Cortex of kidney (tissue), 1 donor: ENCODE measurements around the gene ATP2B3.

Experiments used
- DNase-seq: peaks from one replicate; lab custom pipeline; 2025; lab: John Stamatoyannopoulos, UW

The ATP2B3 gene

GRCh38 chrX:153517423-153517822, at the start of gene ATP2B3:
Gene ATP2B3 (plus strand): TSS chrX:153517642. CDS start chrX:153536248, 18,606 bp downstream.
- no peak for DNase-seq

GRCh38 chrX:153468008-153468580, 49.3 kb upstream of the ATP2B3 start:
- DNase-seq, result no peak

- DNase-seq, result no peak
Observed at GRCh38 chrX:153469811-153470410, 47.5 kb upstream of the ATP2B3 start.

- no peak for DNase-seq
Observed at GRCh38 chrX:153470411-153471363, 46.8 kb upstream of the ATP2B3 start, which contains the start of gene HAUS7. Gene HAUS7 (minus strand): TSS chrX:153470576. CDS start chrX:153470557, 19 bp downstream.

- no peak for DNase-seq
Observed at GRCh38 chrX:153471663-153472280, 45.7 kb upstream of the ATP2B3 start.

DNA sequence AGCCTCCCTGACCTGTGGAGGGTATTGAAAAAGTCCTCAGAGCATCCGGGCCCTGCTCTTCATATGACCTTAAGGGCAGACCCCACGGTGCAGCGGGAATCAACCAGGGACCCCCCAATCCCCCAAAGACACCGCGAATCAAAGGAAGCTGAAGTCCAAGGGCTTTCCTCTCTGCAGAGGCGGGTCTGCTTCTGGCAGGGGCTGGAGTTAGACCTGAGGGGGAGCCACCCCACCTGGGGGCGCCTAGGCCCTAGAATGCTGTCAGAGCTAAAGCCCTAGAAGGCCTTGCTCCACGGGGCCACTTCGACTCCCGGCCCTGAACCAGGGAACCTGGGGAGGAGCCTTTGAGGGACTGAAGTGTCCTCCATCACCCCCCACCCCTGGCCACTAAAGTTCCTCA, 44.3 kb upstream of the ATP2B3 start:
- DNase-seq, result no peak

DNA sequence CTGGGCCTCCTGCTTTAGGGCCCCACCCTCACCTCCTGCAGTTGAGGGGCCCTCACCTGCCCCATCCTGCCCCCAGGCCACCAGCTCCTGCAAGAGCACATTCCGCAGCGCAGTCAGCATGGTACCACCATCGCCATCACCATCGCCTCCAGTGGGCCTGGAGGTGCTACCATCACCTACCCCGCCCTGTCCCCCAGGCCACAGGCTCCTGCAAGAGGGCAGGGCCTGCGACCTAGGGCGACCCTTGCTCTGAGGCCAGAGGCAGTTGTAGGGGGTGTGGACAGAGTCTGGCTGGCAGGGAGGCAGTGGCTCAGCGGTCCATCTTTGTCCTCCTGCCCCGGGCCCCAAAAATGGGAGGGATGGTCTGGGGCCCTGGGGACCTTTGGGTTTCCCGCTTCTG, 43.2 kb upstream of the ATP2B3 start:
- DNase-seq, result no peak

DNA sequence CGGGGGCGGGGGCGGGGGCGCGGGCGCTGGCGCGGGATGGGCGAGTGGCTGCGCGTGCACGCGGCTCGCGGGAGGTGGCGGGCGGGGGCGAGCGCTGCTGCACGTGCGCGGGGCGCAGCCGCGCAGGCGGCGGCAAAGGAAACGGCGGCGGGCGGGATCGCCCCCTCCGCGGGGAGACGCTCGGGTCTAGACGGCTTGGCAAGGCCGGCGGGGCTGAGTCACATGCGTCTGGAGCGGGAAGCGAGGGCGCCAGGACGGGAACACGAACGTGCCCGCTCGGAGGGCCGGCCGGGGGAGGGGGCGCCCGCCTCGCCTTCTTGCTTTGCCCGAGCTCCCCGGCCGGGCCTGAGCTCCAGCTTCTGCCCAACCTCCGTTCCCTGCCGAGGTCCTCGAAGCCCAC, 42.7 kb upstream of the ATP2B3 start:
- DNase-seq, result no peak

DNA sequence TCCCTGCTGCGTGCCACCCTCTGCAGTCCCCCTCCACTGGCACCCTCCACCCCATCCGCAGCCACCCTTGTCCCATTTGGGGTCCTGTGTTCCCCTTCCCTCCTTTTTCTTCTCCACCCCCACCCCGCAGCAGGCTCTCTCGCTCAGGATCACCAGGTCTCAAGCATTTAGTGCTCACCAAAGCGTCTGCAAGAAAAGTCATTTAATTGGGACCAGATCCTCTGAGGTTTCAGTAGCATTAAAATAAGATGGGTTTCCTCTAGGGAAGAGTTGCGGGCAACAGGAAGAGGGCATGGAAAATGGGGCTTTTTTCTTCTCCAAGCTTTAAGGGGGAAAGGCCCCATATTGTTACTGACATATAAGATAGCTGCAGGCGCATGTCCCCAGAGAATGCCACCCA, 42.2 kb upstream of the ATP2B3 start:
- DNase-seq, result no peak

DNA sequence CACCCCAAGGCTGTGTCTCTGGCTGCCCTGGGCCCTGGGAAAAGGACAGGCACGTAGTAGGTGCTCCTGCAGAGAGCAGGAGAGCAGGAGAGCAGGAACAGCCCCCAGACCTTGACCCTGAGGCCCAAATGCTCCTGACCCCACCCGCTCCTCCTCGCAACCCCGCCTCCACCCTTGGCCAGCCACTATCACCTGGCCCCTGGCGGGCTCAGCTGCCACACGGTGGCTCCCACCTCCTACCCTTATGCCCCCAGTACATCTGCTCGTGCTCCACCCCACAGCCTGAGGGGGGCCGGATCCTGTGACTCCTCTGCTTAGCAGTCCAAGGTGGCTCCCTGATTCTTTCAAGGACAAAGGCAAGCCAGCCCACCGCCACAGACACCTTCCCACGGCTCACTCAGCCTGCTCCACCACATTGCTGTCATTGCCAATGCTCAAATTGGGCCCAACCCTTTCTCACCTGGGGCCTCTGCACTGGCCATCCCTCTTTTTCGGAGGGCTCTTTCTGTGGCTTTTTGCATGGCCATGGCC, 41.6 kb upstream of the ATP2B3 start:
- no peak for DNase-seq

- no peak for DNase-seq
Observed at GRCh38 chrX:153476666-153477363, 40.6 kb upstream of the ATP2B3 start.

DNA sequence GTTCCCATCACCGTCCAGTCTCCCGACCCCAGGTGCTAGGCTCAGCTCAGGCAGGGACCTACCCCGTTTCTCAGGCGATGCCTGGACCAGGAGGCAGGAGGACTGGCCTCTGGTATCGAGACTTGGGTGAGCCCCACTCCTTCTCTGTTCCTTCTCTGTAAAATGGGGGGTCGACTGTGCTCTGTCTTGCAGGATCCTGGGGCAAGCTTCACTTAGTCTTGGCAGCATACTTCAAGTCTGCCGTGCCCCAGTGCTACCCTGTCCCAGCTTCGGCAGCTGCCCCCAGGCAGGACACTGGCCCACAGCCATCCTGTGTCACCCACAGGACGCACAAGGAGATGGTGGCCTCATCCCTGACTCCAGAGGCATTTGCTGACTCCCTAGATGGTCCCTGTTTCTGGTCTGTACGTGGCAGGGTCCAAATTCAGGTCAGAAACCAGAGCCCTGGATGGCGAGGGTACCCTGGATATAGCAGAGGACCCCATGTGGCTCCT, 40.0 kb upstream of the ATP2B3 start:
- no peak for DNase-seq

DNA sequence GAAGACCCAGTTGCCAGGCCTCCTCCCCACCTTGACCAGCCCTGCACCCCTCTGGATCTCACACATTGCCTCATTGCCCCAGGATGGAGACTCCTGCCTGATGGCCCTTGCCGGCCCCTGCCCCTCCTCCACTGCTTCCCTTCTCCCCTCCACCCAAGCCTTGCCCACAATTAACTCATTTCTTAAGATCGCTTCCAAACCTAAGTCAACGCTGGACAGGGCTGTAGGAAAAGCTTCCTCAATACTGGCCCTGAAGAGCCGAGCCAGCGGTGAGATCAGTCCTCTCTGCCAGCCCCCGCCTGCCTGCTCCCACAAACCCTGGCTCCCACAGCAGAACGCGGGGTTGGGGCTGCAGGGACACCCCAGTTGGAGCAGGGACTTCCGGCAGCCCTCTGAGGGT, 39.5 kb upstream of the ATP2B3 start:
- DNase-seq, result no peak

DNA sequence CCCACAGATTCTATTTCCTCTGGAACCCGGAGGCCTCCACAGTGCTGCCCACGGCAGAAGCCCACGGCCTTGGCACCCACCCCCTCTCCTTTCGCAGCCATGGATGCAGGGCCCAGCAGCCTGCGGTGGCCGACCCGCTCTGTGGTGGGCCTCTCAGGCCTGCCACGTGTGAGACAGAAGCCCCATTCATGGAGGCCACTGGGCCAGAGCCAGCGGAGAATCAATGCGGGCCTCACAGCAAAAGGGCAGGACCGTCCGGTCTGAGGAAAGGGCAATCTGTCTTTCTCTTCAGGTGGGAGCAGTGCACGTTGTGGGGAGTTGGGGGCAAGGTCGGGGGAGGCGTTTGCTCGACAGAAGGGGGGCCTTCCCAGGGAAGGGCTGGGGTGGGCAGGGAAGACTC, 38.7 kb upstream of the ATP2B3 start:
- no peak for DNase-seq

GRCh38 chrX:153481043-153481442, 36.4 kb upstream of the ATP2B3 start:
- DNase-seq, result no peak

GRCh38 chrX:153482376-153483015, 34.9 kb upstream of the ATP2B3 start:
- DNase-seq, result no peak

DNA sequence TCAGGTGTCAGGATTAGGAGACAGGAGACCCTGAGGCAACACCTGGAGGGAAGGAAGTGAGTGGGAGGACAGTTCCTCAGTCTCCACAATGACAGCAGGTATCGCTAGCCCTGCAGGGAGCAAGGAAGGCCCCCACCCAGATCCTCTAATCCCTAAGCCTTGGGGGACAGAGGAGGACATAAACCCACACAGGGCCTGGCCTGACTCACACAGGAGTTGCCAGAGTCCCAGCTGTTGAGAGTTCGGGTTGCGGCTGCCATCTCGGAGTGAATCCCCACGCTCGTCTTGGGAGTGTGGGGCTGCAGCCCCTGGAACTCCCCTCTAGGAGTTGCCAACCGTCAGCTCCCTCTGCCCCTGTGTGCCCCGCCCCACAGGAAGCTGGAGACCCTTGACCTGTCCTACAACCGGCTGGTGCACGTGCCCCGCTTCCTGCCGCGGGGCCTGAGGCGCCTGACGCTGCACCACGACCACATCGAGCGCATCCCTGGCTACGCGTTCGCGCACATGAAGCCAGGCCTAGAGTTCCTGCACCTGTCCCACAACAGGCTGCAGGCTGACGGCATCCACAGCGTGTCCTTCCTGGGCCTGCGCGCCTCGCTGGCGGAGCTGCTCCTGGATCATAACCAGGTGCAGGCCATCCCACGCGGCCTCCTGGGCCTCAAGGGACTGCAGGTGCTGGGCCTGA, 31.9 kb upstream of the ATP2B3 start:
- no peak for DNase-seq

DNA sequence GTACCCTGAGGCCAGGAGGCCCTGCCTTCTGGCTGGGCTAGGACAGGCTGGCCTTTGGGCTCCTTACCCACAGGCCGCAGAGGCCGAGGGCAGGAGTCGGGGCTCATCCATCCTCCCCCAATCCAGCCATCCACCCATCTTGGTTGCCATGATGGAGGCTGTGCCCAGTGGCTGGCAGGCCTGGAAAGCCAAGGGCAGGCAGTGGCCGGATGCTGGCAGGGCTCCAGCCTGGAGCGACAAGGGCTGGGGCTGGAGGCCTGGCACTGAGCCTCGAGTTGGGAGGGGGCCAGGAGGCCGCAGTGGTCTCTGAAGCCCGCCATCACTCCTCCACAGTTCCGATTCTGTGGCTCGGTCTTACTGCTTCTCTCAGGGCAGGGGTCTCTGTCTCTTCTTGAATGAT, 31.3 kb upstream of the ATP2B3 start:
- DNase-seq, result no peak

DNA sequence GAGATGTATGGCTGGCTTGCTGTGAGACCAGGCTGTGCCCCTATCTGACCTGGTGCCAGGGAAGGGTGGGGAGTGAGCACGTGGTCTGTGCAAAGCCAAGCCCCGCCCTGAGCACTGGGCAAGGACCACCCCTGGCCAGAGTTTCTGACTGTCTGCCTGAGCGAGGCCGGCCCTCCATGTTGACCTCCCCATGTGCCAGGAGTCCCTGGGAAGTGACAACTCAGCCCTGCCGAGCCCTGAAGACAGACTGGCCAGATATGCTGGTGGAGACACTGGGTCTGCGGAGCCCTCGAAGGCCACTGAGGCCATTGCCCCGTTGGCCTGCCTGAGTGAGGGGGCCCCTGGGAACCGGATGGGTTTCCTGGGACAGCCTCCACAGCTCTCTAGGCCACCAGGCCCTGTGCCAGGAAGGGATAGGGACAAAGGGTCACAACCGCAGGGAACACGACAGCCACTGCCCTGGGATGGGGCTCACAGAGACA, 29.8 kb upstream of the ATP2B3 start:
- no peak for DNase-seq

DNA sequence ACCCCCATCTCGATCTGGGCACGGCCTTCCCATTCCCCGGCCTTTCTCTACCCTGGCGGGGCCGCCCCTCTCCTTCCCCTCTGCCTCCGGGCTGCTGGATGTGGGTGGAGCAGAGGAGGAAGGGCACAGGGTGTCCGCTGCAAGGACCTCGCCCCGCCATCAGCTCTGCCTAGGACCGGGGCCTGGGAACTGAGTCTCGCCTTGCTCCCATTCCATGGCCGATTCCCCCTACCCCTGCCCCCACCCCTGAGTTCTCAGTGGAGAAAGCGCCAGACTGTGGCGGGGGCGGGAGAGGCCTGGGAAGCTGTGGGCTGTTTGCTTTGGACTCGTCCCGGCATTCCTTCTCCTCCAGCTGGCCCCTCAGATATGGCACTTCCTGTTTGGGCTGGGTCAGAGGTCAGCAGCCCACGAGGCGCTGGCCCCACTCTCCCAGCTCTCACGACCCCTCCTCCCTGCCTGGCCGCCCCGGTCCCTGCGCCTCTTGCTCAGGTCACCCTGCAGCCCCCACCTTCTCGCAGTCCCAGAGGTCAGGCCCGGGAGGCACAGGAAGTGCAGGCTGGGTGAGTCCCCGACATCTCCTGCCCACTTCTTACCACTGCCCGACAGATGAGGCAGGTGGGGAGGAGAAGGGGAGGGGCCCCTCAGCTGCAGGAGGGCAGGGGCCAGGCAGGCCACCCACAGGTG, 29.1 kb upstream of the ATP2B3 start:
- no peak for DNase-seq
